ENCODE results near the gene GREB1L.

GRCh38 chr18:21507913-21508701 is 266.1 kb downstream of the GREB1L start:
- TF ChIP-seq CTCF (IDR thresholded peaks at IDR 0.05; ENCODE audit: low read length) (no peak), EZH2 (IDR thresholded peaks at IDR 0.05; ENCODE audit: borderline replicate concordance, low read length) (no peak)
